GM21717 (cell line): ENCODE results near the gene NOTO.
"Not testable (repeated sequence)": the region's sequence is repeated elsewhere in the genome, so short reads cannot be mapped to it uniquely, and the experiment has no call there.

Experiments used
- ATAC-seq: cut with Tn5 transposase; IDR thresholded peaks from one replicate; pipeline ENCODE4 v1.9.1; 2021; ENCODE audit warnings: mild to moderate bottlenecking, moderate library complexity; ENCODE audit not compliant: unreplicated experiment

Gene NOTO

GRCh38 chr2:73197579-73197978 lies 4.8 kb upstream of the NOTO start:
- ATAC-seq = no peak

- not testable (repeated sequence) for ATAC-seq
These were observed 2.1 kb upstream of the NOTO start for GRCh38 chr2:73200281-73200680.

- ATAC-seq = no peak
These were observed 794 bp downstream of the NOTO start for GRCh38 chr2:73203055-73203681.

- no peak for ATAC-seq
These were observed 3.2 kb downstream of the NOTO start for GRCh38 chr2:73205611-73206010.

- no peak for ATAC-seq
These were observed 5.9 kb downstream of the NOTO start for GRCh38 chr2:73208258-73208657.

GRCh38 chr2:73210019-73210418 lies 7.6 kb downstream of the NOTO start:
- ATAC-seq = no peak

GRCh38 chr2:73210696-73211095 lies 8.3 kb downstream of the NOTO start:
- no peak for ATAC-seq

- no peak for ATAC-seq
These were observed 9.7 kb downstream of the NOTO start for GRCh38 chr2:73212098-73212447.

- peak; percentile 65 for ATAC-seq
These were observed 10.2 kb downstream of the NOTO start for GRCh38 chr2:73212448-73213176.

GRCh38 chr2:73214120-73215035 lies 12.0 kb downstream of the NOTO start, which contains the start of gene SMYD5:
SMYD5 (plus strand) TSS chr2:73214245; CDS start chr2:73214267, 22 bp downstream.
- peak; percentile 91 for ATAC-seq

GRCh38 chr2:73215254-73215653 lies 12.9 kb downstream of the NOTO start:
- ATAC-seq = no peak

- no peak for ATAC-seq
These were observed 14.8 kb downstream of the NOTO start for GRCh38 chr2:73217160-73217559.

GRCh38 chr2:73217826-73218225 lies 15.5 kb downstream of the NOTO start:
- ATAC-seq = no peak

GRCh38 chr2:73218298-73218697 lies 15.9 kb downstream of the NOTO start:
- ATAC-seq = no peak

GRCh38 chr2:73223821-73224220 lies 21.4 kb downstream of the NOTO start:
- ATAC-seq = no peak

- ATAC-seq = no peak
These were observed 23.4 kb downstream of the NOTO start for GRCh38 chr2:73225513-73226360.

- ATAC-seq = no peak
These were observed 24.7 kb downstream of the NOTO start for GRCh38 chr2:73227086-73227485.

- ATAC-seq = no peak
These were observed 26.3 kb downstream of the NOTO start for GRCh38 chr2:73228631-73229030.

- ATAC-seq = peak; percentile 8
These were observed 30.2 kb downstream of the NOTO start for GRCh38 chr2:73232403-73233153.
